GM19193 (cell line): ENCODE results near the gene TLK2.

Experiments used
- POLR2A ChIP-seq: IDR thresholded peaks from 4 replicates; pipeline ENCODE4 v1.6.1; 2011; ENCODE audit not compliant: insufficient read depth, insufficient read length; ENCODE audit errors: extremely low read depth

Gene TLK2

GRCh38 chr17:62619417-62620155 is 141.0 kb downstream of the TLK2 start:
- no peak for TF ChIP-seq POLR2A

- no peak for TF ChIP-seq POLR2A
Observed at GRCh38 chr17:62621223-62621622, 142.6 kb downstream of the TLK2 start.

- no peak for TF ChIP-seq POLR2A
Observed at GRCh38 chr17:62625184-62625869, 146.7 kb downstream of the TLK2 start.

GRCh38 chr17:62625870-62626200 is 147.2 kb downstream of the TLK2 start:
- no peak for TF ChIP-seq POLR2A

GRCh38 chr17:62626719-62627218 is 148.1 kb downstream of the TLK2 start:
- TF ChIP-seq POLR2A: no peak

- TF ChIP-seq POLR2A: no peak
Observed at GRCh38 chr17:62627219-62627903, 148.7 kb downstream of the TLK2 start, which contains the start of gene MRC2. TSS of gene MRC2 (plus strand) at chr17:62627670. CDS start at chr17:62627803, 133 bp downstream.

GRCh38 chr17:62627904-62628633 is 149.4 kb downstream of the TLK2 start:
- TF ChIP-seq POLR2A: no peak

GRCh38 chr17:62628831-62629555 is 150.4 kb downstream of the TLK2 start:
- no peak for TF ChIP-seq POLR2A

- no peak for TF ChIP-seq POLR2A
Observed at GRCh38 chr17:62629556-62630364, 151.1 kb downstream of the TLK2 start.

GRCh38 chr17:62630365-62631085 is 151.9 kb downstream of the TLK2 start:
- TF ChIP-seq POLR2A: no peak

GRCh38 chr17:62631086-62631935 is 152.7 kb downstream of the TLK2 start:
- no peak for TF ChIP-seq POLR2A
